Measurements from ENCODE around the gene SLC26A2. TPM values are rescaled to one million over a fixed set of nuclear protein-coding genes. Genes with fewer than 3 reads are reported as not detected.

SLC26A2 gene
- total RNA-seq, 1 experiment from 2014 or later = 111 TPM

DNA sequence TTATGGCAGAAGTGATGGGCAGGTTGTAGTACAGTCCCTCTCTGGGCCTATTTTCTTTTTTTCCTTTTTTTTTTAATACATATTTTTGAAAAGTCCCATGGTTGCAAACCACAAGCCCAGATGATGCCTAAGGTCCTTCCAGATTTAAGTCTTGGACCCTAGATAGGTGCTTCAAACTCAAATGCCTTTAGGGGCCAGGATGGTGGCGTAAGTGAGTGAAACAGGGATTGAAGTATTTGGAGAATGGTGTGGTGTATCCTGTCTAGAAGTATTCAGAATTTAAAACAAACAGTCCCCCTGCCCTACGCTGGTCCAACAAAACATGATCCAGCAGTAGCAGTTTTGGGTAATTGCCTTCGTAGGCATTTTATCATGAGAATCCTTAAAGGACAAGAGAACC is 37.7 kb downstream of the SLC26A2 start:
- no peak for ATAC-seq
- Histone ChIP-seq H3K27me3 (ENCODE audit: control insufficient read depth, insufficient read depth, low read length) (no peaks in the 10 kb centered on the region), H3K4me3 (ENCODE audit: low read depth in 2 of 2, low read length in 2 of 2) (no peak overlapping the region), H3K27ac (ENCODE audit: low read length) (no peak overlapping the region), H3K9me3 (ENCODE audit: control insufficient read depth, insufficient read depth, low read depth, low read length) (no peaks in the 10 kb centered on the region), H3K4me1 (ENCODE audit: control insufficient read depth, insufficient read depth, low read length) (peaks cover 17% of the 10 kb centered on the region), H3K36me3 (ENCODE audit: control insufficient read depth, insufficient read depth, low read length) (peaks cover 2% of the 10 kb centered on the region; the same call in 1 of the 2 replicates)
- DNase-seq (ENCODE audit: low read depth, low spot score) = no peak
- TF ChIP-seq TCF7L2 (IDR thresholded peaks at IDR 0.05; ENCODE audit: low read depth, low read length) (no peak), POLR2AphosphoS5 (IDR thresholded peaks at IDR 0.05; ENCODE audit: low read depth, low read length) (no peak), SIN3A (IDR thresholded peaks at IDR 0.05; ENCODE audit: borderline replicate concordance, insufficient read depth, low read depth, low read length) (no peak)
- TF ChIP-seq, protein P1, sequence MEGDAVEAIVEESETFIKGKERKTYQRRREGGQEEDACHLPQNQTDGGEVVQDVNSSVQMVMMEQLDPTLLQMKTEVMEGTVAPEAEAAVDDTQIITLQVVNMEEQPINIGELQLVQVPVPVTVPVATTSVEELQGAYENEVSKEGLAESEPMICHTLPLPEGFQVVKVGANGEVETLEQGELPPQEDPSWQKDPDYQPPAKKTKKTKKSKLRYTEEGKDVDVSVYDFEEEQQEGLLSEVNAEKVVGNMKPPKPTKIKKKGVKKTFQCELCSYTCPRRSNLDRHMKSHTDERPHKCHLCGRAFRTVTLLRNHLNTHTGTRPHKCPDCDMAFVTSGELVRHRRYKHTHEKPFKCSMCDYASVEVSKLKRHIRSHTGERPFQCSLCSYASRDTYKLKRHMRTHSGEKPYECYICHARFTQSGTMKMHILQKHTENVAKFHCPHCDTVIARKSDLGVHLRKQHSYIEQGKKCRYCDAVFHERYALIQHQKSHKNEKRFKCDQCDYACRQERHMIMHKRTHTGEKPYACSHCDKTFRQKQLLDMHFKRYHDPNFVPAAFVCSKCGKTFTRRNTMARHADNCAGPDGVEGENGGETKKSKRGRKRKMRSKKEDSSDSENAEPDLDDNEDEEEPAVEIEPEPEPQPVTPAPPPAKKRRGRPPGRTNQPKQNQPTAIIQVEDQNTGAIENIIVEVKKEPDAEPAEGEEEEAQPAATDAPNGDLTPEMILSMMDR (IDR thresholded peaks at IDR 0.05) = no peak
- TF ChIP-seq, protein P2, sequence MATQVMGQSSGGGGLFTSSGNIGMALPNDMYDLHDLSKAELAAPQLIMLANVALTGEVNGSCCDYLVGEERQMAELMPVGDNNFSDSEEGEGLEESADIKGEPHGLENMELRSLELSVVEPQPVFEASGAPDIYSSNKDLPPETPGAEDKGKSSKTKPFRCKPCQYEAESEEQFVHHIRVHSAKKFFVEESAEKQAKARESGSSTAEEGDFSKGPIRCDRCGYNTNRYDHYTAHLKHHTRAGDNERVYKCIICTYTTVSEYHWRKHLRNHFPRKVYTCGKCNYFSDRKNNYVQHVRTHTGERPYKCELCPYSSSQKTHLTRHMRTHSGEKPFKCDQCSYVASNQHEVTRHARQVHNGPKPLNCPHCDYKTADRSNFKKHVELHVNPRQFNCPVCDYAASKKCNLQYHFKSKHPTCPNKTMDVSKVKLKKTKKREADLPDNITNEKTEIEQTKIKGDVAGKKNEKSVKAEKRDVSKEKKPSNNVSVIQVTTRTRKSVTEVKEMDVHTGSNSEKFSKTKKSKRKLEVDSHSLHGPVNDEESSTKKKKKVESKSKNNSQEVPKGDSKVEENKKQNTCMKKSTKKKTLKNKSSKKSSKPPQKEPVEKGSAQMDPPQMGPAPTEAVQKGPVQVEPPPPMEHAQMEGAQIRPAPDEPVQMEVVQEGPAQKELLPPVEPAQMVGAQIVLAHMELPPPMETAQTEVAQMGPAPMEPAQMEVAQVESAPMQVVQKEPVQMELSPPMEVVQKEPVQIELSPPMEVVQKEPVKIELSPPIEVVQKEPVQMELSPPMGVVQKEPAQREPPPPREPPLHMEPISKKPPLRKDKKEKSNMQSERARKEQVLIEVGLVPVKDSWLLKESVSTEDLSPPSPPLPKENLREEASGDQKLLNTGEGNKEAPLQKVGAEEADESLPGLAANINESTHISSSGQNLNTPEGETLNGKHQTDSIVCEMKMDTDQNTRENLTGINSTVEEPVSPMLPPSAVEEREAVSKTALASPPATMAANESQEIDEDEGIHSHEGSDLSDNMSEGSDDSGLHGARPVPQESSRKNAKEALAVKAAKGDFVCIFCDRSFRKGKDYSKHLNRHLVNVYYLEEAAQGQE (IDR thresholded peaks at IDR 0.05; ENCODE audit: insufficient read depth in 1 of 2, low read depth in 2 of 2, low read length in 1 of 2) = no peak
- in situ Hi-C loops (cut with HindIII; ENCODE audit: low pct_unique_long_range_greater_than_20kb, low sequenced_read_pairs) = no loop called here
- intact Hi-C loops (cut with micrococcal nuclease; ENCODE audit: unreplicated experiment) = no loop called here
- POLR2A ChIA-PET = no interaction called here
- no TSS peak for BruUV-seq (replicated peaks)
- CTCF ChIA-PET = no interaction called here

DNA sequence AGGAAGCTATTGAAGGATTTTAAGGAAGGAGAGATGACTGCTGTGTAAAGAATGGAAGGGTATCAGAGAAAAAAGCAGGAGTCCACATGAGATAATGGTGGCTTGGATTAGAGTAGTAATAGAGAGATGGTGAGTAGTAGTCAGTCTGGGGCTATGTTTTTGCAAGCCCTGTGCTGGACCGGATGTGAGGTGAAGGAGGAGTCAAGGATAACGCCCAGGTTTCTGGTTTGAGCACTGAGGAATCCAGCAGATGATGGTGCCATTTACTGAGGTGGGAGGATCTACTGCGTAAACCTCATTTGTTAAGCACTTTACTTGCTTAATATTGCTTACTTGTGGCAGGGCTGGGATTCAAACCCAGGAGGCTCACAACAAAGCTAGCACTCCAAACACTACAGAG is 38.8 kb downstream of the SLC26A2 start:
- H3K27ac ChIP-seq (ENCODE audit: low read length) = peak overlapping the region; percentile 97
- TF ChIP-seq TCF7L2 (IDR thresholded peaks at IDR 0.05; ENCODE audit: low read depth, low read length) = no peak
- TF ChIP-seq, protein P1 (IDR thresholded peaks at IDR 0.05) = no peak
- TF ChIP-seq SIN3A (IDR thresholded peaks at IDR 0.05; ENCODE audit: borderline replicate concordance, insufficient read depth, low read depth, low read length) = no peak
- TF ChIP-seq POLR2AphosphoS5 (IDR thresholded peaks at IDR 0.05; ENCODE audit: low read depth, low read length) = no peak
- TF ChIP-seq, protein P2 (IDR thresholded peaks at IDR 0.05; ENCODE audit: insufficient read depth in 1 of 2, low read depth in 2 of 2, low read length in 1 of 2) = no peak
- in situ Hi-C loops (cut with HindIII; ENCODE audit: low pct_unique_long_range_greater_than_20kb, low sequenced_read_pairs) (no loop called here), intact Hi-C loops (cut with micrococcal nuclease; ENCODE audit: unreplicated experiment) (no loop called here)
- DNase-seq (ENCODE audit: low read depth, low spot score) (no peak), ATAC-seq (no peak)
- peaks cover 2% of the 10 kb centered on the region; the same call in 1 of the 2 replicates for H3K36me3 ChIP-seq (ENCODE audit: control insufficient read depth, insufficient read depth, low read length)
- ChIA-PET POLR2A (no interaction called here), CTCF (no interaction called here)
- H3K27me3 ChIP-seq (ENCODE audit: control insufficient read depth, insufficient read depth, low read length) = no peaks in the 10 kb centered on the region
- peaks cover 17% of the 10 kb centered on the region for H3K4me1 ChIP-seq (ENCODE audit: control insufficient read depth, insufficient read depth, low read length)
- peak overlapping the region; percentile 92 to 100 for H3K4me3 ChIP-seq (ENCODE audit: low read depth in 2 of 2, low read length in 2 of 2)
- no TSS peak for BruUV-seq (replicated peaks)
- H3K9me3 ChIP-seq (ENCODE audit: control insufficient read depth, insufficient read depth, low read depth, low read length) = no peaks in the 10 kb centered on the region

Data from Panc1 (cell line).